NCI-H748 treated with DMSO at 0.1 percent for 48 hours (cell line): Measurements from ENCODE around the gene LRRC17.
A peak's percentile ranks its signal among the peaks of the same experiment; 100 is the strongest.

Experiments used
- DNase-seq: peaks from one replicate; lab custom pipeline; 2025; lab: John Stamatoyannopoulos, UW

Gene LRRC17, protein sequence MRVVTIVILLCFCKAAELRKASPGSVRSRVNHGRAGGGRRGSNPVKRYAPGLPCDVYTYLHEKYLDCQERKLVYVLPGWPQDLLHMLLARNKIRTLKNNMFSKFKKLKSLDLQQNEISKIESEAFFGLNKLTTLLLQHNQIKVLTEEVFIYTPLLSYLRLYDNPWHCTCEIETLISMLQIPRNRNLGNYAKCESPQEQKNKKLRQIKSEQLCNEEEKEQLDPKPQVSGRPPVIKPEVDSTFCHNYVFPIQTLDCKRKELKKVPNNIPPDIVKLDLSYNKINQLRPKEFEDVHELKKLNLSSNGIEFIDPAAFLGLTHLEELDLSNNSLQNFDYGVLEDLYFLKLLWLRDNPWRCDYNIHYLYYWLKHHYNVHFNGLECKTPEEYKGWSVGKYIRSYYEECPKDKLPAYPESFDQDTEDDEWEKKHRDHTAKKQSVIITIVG

DNA sequence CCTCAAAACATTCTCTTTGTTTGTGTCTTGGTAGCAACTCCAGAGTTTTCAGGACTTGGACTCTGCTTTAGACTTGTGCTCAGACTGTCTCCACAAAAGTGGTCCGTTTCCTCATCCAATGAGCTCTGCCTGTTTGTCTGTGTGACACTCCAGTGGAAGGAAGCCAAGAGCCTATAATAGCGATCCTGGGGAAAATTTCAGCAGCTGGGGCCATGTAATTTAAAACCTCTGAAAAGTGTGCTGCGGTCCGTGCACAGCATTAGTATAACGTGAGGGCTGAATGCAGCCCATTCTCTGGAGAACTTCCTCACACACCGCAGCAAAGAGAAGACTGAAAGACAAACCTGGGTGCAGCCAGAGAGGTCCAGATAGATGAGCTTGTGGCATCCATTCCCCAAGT lies at the start of gene LRRC17:
Gene LRRC17, plus strand, starts transcription at position 259 of the 400 bp plus-strand sequence. CDS start 20,914 bp downstream, outside the sequence.
- peak; percentile 65 for DNase-seq

DNA sequence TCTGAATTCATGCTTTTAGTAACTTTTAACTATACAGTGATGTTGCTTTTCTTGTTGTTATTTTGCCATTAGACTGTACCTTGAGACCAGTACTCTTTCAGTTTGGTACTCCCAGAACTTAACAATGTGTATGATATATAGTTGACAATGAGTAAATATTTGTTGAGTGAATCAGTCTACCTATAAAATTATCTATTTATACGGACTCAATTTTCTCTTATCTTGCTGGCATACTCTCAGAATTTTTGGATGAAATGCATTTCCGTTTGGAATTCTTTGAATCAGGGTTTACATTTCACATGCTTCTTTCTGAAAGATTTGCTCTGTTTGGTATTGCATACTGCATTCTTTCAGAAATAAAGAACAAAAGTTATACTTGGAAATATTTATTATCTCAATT lies 47.8 kb upstream of the LRRC17 start:
- DNase-seq, result no peak

DNA sequence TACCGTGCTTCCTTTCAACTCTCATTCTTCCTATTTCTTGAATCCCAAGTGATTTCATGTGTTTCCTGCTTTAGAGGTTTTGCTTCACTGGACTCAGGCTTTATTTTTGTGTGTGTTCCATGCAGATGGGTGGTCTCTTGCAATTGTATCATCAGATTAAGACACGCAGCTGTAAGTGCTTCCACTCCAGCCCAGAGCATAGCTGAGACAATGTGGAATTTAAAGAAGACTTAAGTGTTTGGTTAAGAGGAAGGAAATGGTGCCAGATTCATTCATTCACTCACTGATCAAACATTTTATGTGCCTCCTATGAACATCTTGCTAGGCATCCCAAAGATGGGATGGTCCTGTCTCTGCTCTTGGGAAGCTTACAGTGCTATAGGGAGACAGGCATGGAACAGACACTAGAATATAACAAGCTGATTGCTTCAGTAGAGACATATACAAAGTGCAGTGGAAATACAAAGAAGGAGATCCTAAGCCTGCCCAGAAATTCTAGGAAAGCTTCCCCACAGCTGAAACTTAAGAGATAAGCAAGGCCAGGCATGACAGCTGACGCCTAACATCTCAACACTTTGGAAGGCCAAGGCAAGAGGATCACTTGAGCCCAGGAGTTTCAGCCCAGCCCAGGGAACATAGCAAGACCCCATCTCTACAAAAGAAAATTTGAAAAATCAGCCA lies 46.1 kb upstream of the LRRC17 start:
- DNase-seq, result no peak

DNA sequence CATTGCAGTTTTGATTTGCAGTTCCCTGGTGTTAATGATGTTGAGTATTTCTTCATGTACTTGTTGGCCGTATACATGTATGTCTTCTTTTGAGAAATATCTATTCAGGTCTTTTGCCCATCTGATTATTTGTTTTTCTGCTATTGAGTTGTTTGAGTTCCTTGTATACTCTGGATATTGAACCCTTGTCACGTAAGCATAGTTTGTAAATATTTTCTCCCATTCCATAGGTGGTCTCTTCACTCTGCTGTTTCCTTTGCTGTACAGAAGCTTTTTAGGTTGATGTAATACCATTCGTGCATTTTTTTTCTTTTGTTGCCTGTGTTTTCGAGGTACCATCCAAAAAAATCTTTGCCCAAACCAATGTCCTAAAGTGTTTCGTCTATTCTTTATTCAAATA lies 43.6 kb upstream of the LRRC17 start:
- no peak for DNase-seq

DNA sequence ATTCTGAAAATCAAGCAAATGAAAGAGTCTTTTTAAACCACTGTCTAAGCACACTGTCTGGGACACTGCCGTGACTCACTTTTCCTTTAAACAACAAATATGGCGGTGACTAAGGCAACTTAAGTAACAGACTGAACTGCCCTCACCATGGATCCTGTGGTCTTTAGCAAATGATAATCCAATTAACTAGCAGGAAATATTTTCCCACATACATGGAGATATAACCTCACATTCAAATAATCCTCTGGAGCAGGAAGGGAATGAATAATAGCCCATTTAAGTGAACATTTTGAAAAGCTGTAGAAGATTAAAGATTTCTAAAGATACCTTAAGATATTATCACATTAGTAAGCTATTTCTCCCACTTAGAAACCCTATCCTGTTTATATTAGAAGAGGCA lies 40.3 kb upstream of the LRRC17 start:
- DNase-seq, result no peak

DNA sequence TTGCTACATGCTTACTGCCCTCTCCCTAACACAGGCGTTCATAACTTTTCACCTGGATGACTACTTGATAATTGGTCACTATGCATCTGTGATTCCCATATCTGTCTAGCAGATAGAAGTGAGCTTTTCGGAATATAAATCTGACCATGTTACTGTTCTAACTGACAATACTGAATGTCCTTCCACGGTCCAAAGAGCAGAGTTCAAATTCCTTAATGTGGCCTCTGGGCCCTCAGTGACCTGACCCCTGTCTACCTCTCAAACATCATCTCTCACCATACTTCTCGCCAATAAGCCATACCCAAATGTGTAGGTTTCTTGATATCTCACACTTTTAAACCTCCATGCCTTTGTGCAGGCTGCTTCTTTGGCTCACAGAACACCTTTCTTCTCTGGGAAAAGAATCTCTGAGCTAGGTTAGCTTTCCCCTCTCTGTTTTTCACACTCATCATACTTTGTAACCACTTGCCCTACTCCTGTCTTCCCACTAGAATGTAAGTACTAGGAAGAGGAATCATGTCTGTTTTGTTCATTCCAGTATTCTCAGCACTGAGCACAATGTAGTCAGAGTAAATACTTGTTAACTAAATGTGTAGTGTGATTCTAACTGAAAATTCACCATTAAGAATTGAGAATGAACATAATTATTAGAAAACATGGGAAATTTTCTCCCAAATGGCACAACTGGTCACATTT lies 39.2 kb upstream of the LRRC17 start:
- DNase-seq, result no peak

DNA sequence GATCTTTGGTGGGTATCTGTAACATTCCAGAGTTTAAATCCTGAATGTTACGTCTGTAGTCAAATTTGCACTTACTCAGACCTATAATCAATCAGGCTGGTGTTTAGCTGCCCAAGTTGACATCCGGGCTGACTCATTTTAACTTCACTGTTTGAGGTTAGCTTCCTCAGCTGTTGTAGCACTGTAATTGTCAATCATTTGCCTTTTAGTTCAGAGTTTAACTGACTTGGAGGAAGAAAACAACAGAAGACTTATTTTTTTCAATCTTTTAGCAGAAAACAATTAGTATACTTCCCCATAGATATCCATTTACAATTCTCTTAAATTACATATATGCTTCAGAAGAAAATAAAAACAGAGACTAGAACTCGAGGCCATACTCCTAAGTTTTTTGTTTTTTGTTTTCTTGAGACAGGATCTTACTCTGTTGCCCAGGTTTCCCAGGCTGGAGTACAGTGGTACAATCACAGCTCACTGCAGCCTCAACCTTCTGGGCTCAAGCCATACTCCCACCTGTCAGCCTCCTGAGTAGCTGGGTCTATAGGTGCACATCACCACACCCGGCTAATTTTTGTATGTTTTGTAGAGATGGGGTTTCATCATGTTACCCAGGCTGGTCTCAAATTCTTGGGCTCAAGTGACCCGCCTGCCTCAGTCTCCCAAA lies 38.5 kb upstream of the LRRC17 start:
- DNase-seq, result no peak

DNA sequence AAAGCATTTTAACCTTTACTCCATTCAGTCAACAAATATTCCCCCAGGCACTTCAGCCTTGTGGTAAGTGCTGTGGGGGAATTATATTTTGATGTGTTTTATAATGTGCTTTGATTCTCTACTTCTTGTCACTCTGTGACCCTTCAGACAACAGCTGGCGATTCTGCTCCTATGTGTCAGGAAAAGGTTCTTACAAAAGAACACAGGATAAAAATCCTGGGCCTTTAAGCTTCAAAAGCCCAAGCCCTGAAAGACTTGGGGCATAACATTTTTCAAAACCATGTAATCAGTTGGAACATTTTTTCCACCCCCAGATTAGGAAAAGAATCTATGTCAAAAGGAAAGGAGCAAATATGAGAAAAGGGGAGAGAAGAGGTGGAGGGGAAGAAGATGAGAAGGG lies 37.8 kb upstream of the LRRC17 start:
- no peak for DNase-seq

DNA sequence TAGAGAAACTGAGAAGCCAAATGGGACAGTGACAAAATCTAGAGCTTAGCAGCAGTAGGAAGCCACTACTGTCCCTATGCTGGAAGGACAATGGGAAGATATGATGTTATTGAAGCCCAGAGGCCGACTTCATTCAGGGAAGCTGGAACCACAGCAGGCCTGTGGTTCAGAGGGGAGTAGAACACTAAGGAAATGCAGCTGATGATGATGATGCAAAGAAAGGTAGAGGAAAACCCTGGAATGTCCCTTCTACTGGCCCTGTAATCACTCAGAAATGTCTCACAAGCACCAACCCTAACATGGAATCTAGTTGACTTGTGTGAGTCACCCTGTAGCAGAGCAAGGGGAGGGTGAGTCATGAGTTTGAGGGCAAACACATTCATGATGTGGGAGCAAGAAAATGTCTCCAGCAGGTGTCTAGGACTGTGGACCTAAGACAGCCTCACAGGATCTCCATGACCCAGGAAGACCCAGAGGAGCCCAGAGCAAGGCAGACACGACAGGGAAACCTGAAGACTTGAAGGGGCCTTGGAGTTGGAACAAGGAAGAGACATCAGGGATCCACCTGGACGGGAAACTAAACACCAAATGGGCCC lies 37.0 kb upstream of the LRRC17 start:
- no peak for DNase-seq

DNA sequence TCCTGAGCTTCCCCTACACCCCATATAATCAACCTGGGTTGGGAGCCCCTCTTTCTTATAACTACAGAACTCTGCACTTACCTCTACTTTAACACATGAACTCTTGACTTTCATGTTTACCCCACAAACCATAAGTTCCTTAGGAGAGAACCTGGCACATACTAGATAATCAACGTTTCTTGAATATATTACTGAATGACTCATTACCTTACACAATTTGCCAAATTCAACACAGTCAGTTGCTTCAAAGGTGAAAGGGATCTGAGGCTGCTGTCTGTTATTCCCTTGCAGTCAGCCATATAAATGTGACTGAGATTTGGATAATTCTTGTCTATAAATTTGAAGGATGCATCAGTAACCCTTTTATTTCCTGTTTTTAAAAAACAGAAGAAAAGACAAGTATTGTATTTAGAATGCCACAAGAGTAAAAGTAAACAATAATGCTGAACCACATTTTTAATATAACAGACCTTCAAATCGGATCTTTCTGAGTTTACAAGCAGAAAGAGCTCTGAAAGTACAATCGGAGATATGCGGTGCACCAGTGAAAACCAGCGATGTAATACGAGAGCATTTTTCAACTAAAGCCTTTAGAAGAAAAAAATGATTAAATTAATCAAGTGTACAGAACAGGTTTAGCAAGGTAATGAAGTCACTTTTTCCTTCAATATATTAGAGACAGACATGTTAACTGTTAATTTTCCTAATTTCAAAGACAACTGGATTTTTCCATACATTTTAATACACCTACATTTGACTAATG lies 29.5 kb upstream of the LRRC17 start:
- no peak for DNase-seq

DNA sequence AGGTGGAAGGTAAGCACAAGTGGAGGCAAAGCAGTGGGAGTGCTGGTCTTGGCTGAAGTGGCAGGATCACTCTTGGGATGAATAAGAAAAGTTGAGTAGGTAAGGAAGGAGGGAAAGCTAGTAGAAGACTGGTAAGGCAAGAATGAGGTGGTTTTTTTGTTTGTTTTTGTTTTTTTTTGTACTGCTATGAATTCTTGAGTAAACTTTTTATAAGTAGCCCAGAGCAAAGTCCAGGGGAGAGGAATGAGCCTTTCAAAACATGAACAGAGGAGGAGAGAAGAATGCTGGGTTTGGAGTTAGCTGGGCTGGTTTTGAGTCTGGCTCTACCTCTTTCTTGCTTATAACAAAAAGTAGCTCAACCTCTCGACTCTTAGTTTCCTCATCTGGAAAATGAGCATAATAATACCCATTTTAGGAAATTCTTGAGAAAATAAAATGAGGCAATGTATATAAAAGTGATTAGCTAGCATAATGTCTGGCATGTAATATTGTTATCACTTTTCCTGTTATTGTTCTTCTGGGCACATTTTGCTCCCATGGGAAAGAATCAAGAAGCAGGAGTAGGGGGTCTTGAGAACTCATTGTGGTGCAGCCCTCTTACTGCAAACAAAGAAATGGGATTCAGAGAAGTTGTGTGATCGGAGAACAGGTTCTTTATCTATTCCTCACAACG lies 24.1 kb upstream of the LRRC17 start:
- no peak for DNase-seq

DNA sequence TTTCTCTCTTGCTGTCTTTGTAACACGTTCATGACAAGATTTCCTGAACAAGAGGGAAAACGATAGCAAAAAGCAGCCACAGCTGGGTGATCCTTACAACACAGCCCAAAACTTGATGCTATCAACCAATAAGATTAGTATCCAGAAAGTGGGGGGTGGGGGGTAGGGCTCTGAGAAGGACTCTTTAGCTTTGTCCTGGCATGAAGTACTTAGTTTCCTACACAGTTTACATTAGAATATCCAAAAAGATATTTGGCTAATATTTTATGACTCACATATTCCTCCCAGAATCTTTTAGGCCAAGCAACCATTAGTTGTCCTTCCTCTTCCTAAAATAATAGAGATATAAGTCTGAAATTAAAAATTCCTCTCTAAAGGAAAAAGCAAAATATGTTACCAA lies 22.9 kb upstream of the LRRC17 start:
- no peak for DNase-seq

DNA sequence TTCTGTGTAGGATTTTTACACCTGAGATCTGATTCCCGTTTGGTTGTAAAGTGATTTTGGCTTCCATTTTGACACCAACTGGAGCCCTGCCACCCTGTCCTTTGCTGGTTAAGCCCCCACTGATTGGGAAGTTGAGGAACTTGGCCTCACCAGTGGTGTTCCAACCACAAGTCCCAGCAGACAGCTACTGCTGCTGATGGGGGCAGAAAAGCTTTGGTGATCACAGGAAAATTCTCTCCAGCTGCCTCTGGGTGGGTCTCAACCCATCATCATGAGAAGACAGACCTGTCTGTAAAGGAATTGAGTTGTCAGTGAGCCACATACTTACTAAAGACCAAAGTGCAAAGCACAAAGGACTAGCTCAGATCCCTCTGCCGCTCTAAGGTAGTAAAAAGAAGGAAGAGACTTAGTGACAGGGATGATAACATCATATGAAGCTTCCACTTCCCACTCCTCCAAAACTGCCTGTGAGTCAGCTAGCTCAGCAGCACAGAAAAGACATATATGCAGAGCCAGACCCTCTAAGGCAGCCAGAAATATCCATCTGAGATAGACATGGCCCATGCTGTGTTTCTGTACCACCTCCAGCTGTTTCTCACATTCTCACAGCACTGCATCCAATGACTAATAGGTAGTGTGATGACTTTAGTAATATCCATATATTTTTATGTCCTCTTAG lies 22.4 kb upstream of the LRRC17 start:
- DNase-seq, result no peak

DNA sequence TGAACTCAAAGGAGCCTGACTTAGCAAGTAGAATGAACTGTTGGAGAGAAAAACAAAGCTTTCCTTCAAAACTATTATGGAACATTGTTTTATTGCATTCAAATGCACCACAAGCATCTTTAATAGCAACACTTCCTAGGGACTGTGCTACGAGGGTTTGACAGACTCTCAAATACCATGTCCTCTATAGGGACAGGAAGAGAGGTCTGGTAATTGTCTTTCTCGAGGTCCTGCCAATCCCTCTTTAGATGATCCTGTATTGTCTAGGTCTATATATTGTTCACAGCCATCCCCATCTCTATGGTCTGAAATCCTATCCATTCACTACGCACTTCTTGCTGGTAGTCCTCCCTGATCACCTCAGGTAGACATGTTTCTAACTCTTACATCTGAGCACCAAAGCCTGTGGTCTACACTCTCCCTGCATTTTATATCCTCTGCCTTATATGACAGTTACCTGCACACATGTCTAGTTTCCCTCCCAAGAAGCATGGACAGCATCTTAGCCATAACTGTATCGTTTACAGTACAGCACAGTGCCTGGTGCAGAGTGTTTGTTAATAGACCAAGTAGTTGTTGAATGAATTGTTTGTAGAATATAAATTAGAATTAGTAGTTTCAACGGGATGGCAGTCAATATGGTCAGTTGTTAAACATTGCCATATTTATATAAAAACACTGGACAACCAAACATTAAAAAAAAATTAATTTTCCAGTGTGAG lies 21.7 kb upstream of the LRRC17 start:
- DNase-seq, result no peak

DNA sequence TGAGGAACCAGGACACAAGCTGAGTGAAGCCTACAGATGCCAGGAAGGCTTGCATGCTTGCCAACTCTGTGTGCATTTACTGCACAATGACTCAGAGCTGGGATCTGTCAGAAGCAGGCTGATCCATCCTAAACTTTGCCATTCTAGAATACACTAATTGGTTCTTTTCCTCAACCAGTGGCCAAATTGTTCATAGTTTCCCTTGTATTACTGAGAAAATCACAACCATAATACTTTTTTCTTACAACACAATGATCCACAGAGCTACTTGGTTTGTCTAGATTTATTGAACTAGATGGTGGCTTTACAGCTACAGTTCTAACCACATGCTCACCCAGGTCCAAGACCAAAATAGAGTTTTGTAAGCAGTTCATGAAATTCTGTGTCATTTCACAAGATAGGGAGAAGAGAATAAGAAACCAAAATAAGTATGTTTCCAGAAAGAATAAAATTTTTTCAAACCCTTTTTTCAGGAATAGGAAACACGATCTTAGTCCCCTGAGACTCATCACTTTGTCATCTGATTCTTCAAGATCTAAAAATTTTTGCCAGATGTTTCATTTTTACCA lies 21.0 kb upstream of the LRRC17 start:
- no peak for DNase-seq

DNA sequence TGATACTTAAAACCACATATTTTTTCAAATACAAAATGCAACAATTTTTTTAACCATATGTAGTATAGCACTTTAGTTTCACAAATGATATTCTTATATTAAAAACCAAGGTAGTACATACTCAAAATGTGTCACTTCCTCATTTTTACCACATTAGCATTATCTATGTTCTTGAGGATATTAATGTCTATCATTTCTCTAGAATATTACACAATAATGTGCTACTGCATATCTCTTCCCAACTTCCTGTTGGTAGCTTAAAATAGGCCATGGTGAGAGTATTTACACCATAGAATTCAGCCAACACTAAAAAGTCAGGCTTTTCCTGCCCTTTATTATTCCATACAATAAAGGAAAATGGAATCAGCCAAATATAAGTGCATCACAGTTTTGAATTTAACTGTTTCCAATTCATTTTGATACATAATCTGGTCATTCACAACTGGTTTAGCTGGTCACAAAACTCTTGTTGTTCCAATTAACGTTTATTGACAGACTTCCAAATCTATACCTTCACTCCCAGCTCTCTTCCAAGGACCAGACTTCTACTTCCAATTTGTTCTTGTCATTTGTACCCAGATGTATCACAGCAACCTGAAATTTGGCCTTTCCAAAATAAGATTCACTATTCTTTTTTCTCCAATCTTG lies 20.0 kb upstream of the LRRC17 start:
- no peak for DNase-seq

DNA sequence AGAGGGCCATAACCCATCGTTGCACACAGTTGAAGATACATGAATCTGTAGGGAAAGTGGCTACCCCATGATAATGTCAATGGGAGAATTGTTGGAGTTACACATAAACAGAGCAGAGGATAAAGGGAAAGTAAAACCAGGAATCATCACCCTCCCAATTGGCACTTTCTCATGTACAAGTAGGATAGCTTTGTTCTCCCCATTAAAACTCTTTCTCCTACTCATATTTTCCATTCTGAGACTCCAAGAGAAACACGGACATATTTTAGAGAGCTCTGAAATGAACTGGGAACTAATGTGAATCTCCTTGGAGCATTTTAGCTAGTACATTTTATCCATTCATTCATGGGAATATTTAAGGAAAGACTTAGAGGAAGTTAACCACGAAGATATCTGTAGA lies 17.2 kb upstream of the LRRC17 start:
- DNase-seq, result no peak

DNA sequence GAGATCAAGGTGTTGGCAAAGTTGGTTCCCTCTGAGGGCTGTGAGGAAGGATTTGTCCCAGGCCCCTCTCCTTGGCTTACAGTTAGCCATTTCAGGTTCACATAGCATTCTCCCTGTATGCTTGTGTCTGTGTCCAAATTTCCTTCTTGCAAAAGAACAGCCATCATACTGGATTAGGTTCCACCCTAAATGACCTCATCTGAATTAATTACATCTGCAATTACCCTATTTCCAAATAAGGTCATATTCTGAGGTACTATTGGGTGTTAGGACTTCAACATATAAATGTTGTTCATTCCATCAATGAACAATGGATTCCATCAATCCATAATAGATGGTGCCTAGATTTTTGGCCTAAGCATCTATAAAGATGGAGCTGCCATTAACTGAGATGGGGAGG lies 16.2 kb upstream of the LRRC17 start:
- DNase-seq, result no peak

DNA sequence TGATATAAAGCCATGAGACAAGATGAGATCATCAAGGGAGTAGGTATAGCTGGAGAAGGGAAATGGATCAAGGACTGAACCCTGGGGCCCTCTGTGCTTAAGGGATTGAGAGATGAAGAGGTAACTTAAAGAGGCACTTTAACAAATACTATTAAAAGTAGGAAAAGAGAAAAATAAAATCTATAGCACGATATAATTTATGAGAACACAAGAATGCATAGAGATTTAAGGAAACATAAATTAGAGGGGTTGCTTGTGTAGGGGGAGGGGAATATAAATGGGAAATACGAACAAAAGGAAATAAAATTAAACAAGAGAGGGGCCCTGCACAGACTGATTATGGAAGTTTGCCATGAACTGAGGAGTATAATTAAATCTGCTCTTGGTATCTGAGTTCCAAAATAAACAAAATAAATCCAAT lies 15.6 kb upstream of the LRRC17 start:
- DNase-seq, result no peak
